Lung (tissue), 12 donors: ENCODE measurements around the gene HDAC4. TPM values are rescaled to one million over a fixed set of nuclear protein-coding genes. Genes with fewer than 3 reads are reported as not detected.

Experiments used
- ATAC-seq: fragments of 200-7000 bp; cut with Tn5 transposase; one replicate; pipeline ENCODE4 v1.9.1; 2020; ENCODE audit warnings: moderate number of reproducible peaks; ENCODE audit not compliant: insufficient read depth, low FRiP score
- DNase-seq, 3 donors: peaks; one replicate each; pipeline ENCODE4 v3.0.0-alpha.2; 2013 to 2017
- H3K27ac ChIP-seq, 2 donors: one replicate each; pipeline ENCODE4 v1.5.1; 2013; ENCODE audit warnings: mild to moderate bottlenecking in 2 of 2, moderate library complexity in 2 of 2, control low read depth in 1 of 2, inconsistent platforms in 1 of 2, low read depth in 1 of 2, low read length in 1 of 2
- H3K27me3 ChIP-seq, 3 donors: one replicate each; pipeline ENCODE4 v1.5.1; 2013; ENCODE audit warnings: low read length in 2 of 3; ENCODE audit not compliant: control insufficient read depth in 3 of 3, insufficient read depth in 3 of 3
- H3K36me3 ChIP-seq, 4 donors: one replicate each; pipeline ENCODE4 v1.5.1; 2013; ENCODE audit warnings: low read length in 4 of 4, mild to moderate bottlenecking in 1 of 4, moderate library complexity in 1 of 4; ENCODE audit not compliant: control insufficient read depth in 4 of 4, insufficient read depth in 4 of 4
- H3K4me1 ChIP-seq, 5 donors: one replicate each; pipeline ENCODE4 v1.5.1; 2013; ENCODE audit warnings: low read length in 5 of 5, mild to moderate bottlenecking in 2 of 5, moderate library complexity in 1 of 5; ENCODE audit not compliant: control insufficient read depth in 5 of 5, insufficient read depth in 5 of 5
- H3K4me3 ChIP-seq: one replicate; pipeline ENCODE4 v1.5.1; 2013; ENCODE audit warnings: mild to moderate bottlenecking, control low read depth, moderate library complexity
- H3K9ac ChIP-seq, 2 donors: one replicate each; pipeline ENCODE4 v1.5.1; 2013; ENCODE audit warnings: low read length in 2 of 2, control low read depth in 1 of 2; ENCODE audit not compliant: insufficient read depth in 1 of 2
- H3K9me3 ChIP-seq, 4 donors: one replicate each; pipeline ENCODE4 v1.5.1; 2013; ENCODE audit warnings: low read length in 3 of 4, mild to moderate bottlenecking in 1 of 4, moderate library complexity in 1 of 4; ENCODE audit not compliant: control insufficient read depth in 4 of 4, insufficient read depth in 3 of 4
- WGBS, 2 donors: extraction: QIAGEN DNeasy Blood & Tissue Kit; methylation state at CpG; one replicate each; pipeline ENCODE4 v1.1.7; 2013; 5-methylcytosine and 5-hydroxymethylcytosine counted together
- polyA plus RNA-seq, 2 donors: library from polyadenylated mRNA; stranded (reverse); fragments of 200-250 nt; gene quantifications; one replicate each; pipeline ENCODE4 v1.2.1, GENCODE V29; 2013
- total RNA-seq, 2 donors: library from RNA; depleted of rRNA in 1 of 2; stranded (reverse); fragments of >200 nt in 1 of 2; gene quantifications; one replicate each; pipeline ENCODE4 v1.2.1, GENCODE V29; 2014 to 2021
- TF ChIP-seq, protein P1 (sequence below): IDR thresholded peaks from 2 replicates; pipeline ENCODE4 v1.5.1; 2012; ENCODE audit warnings: mild to moderate bottlenecking; ENCODE audit errors: control extremely low read depth, extremely low read depth
- donor health status: control.
- donor health status: control.
- donor health status: Bipolar disorder and iron deficiency.
- donor health status: healthy.
- donor health status: DM: yes; HTN: yes; CAD: no.

The HDAC4 gene
- total and polyA plus RNA-seq, 4 donors: 6.9 to 47.7 (median 20.7) TPM

DNA sequence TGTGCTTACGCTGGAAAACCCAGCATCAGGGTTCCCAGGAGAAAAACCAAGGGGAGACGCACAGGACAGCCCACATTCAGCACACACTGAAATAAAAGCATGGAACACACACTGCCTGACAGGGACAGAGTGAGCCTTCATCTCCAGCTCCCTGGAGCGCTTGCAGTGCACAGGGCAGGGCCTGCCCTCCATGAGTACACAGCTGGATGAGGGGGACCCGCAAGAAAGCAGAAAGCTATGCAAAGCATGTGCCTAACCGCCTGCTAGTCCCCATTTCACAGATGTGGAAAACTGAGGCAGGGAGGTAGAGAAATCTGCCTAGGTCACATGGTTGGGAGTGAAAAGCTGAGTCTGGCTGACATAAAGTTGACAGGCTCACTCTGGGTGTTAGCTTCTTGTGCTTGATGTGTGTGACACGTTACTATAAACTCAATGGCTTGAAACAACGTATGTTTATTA, 187.1 kb downstream of the HDAC4 start:
- H3K9ac ChIP-seq: no peak overlapping the region
- no peak overlapping the region for H3K4me3 ChIP-seq
- peaks cover 4 to 19% (median 13%) of the 10 kb centered on the region in 5 donors for H3K4me1 ChIP-seq
- no peaks in the 10 kb centered on the region for H3K27me3 ChIP-seq
- no peak for DNase-seq
- H3K9me3 ChIP-seq: no peaks in the 10 kb centered on the region
- TF ChIP-seq, protein P1, sequence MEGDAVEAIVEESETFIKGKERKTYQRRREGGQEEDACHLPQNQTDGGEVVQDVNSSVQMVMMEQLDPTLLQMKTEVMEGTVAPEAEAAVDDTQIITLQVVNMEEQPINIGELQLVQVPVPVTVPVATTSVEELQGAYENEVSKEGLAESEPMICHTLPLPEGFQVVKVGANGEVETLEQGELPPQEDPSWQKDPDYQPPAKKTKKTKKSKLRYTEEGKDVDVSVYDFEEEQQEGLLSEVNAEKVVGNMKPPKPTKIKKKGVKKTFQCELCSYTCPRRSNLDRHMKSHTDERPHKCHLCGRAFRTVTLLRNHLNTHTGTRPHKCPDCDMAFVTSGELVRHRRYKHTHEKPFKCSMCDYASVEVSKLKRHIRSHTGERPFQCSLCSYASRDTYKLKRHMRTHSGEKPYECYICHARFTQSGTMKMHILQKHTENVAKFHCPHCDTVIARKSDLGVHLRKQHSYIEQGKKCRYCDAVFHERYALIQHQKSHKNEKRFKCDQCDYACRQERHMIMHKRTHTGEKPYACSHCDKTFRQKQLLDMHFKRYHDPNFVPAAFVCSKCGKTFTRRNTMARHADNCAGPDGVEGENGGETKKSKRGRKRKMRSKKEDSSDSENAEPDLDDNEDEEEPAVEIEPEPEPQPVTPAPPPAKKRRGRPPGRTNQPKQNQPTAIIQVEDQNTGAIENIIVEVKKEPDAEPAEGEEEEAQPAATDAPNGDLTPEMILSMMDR: no peak
- H3K27ac ChIP-seq: no peak overlapping the region
- H3K36me3 ChIP-seq: no peaks in the 10 kb centered on the region
- WGBS, 2 donors: 96 to 97% methylated on average over 7 of the region's 7 CpGs
- no peak for ATAC-seq

DNA sequence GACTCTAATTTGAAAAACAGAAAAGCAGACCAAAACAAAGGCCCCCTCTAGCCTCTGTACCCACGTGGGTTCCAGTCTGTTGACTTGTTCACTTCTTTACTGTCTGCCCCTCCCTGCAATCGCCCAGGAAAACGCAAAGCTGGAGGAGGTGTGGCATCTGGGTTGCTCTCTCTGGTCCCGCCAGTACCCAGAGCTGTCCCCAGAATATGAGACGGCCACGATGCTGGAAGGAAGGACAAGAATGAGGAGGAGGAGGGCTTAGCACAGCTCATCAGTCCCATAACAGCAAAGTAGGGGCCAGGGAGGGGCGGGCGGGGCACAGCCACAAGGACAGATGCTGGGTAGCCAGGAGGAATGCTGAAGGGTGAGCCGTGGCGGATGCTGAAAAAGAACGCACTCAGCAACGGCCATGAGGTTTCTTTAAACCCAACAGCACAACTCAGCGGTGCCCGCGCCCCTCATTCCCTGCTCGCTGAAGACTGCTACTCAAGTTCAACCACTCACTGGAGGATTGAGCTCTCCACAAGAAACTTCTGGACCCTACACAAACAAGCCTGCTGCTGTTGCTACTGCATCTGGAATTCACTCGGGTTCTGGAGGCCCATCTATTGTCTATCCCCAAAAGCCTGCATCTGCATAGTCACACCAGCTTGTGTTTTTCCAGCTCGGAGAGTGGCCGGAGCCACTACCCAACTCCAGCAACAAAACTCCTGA, 187.7 kb downstream of the HDAC4 start:
- ATAC-seq: no peak
- H3K4me1 ChIP-seq: peaks cover 4 to 19% (median 13%) of the 10 kb centered on the region in 5 donors

DNA sequence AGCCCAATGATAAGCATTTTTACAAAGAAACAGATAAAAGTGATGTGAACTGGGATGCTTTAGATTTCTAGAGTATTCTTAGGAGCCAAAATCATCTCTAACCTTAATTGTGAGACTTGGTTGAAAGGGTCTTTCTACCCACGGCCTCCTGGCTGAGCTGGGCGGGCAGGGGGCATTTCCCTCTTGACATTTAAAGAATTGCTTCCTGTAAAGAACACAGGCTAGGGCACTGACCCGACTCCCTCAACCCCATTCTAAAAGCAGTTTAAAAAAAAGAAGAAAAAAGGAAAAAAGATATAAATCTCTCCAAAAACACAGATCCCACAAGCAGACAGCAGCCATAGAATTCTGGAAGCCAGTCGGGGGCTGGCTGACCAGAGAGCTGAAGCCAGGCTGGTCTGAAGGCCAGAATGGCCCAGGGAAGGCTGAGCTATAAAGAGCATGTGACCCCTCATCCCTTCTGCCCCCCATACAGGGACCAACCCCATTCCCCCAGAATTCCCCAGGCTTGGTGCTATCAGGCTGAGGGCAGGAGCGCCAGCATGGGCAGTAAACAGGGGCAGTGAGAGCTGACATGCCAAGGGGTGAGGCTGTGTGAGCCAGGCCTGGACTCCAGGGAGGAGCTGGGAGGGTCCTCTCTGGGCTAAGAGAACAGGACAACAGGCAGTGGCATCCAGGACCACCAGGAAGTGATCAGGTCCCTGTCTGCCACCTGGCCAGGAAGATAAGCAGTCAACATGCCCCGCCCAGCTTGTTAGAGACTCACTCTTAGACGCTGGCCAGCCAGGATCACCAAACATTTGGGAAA, 188.5 kb downstream of the HDAC4 start:
- Histone ChIP-seq H3K4me3 (no peak overlapping the region), H3K9me3 (no peaks in the 10 kb centered on the region), H3K27ac (no peak overlapping the region), H3K9ac (no peak overlapping the region), H3K27me3 (no peaks in the 10 kb centered on the region), H3K4me1 (peaks cover 4 to 19% (median 13%) of the 10 kb centered on the region in 5 donors), H3K36me3 (no peaks in the 10 kb centered on the region)
- DNase-seq (no peak), ATAC-seq (no peak)
- TF ChIP-seq, protein P1: no peak
- 59 to 74% methylated on average over 7 of the region's 7 CpGs for WGBS, 2 donors

More for the DNA sequence above, 187.7 kb downstream of the HDAC4 start:
- TF ChIP-seq, protein P1: no peak
- Histone ChIP-seq H3K9ac (no peak overlapping the region), H3K27me3 (no peaks in the 10 kb centered on the region), H3K4me3 (no peak overlapping the region), H3K36me3 (no peaks in the 10 kb centered on the region), H3K27ac (no peak overlapping the region), H3K9me3 (no peaks in the 10 kb centered on the region)
- 69 to 77% methylated on average over 18 to 19 of the region's 19 CpGs for WGBS, 2 donors
- no peak for DNase-seq
